HL-60 (cell line): ENCODE results near the gene DBNDD2.

Experiments used
- GABPA ChIP-seq: IDR thresholded peaks from 2 replicates; pipeline ENCODE4 v1.6.1; 2012; ENCODE audit warnings: low read depth
- POLR2AphosphoS5 ChIP-seq: IDR thresholded peaks from 2 replicates; pipeline ENCODE4 v1.6.1; 2012; ENCODE audit warnings: low read depth
- REST ChIP-seq: IDR thresholded peaks from 2 replicates; pipeline ENCODE4 v1.6.1; 2012; ENCODE audit warnings: low read depth; ENCODE audit not compliant: insufficient replicate concordance
- SPI1 ChIP-seq: IDR thresholded peaks from 2 replicates; pipeline ENCODE4 v1.6.1; 2012; ENCODE audit warnings: low read depth, mild to moderate bottlenecking, borderline replicate concordance
- TF ChIP-seq, protein P1 (sequence below): IDR thresholded peaks from one replicate; pipeline ENCODE4 v1.5.1; 2011; ENCODE audit warnings: low read length, control low read depth, inconsistent platforms; ENCODE audit not compliant: insufficient read depth

- TF ChIP-seq, protein P1, sequence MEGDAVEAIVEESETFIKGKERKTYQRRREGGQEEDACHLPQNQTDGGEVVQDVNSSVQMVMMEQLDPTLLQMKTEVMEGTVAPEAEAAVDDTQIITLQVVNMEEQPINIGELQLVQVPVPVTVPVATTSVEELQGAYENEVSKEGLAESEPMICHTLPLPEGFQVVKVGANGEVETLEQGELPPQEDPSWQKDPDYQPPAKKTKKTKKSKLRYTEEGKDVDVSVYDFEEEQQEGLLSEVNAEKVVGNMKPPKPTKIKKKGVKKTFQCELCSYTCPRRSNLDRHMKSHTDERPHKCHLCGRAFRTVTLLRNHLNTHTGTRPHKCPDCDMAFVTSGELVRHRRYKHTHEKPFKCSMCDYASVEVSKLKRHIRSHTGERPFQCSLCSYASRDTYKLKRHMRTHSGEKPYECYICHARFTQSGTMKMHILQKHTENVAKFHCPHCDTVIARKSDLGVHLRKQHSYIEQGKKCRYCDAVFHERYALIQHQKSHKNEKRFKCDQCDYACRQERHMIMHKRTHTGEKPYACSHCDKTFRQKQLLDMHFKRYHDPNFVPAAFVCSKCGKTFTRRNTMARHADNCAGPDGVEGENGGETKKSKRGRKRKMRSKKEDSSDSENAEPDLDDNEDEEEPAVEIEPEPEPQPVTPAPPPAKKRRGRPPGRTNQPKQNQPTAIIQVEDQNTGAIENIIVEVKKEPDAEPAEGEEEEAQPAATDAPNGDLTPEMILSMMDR = no peak
- TF ChIP-seq POLR2AphosphoS5 = no peak
- no peak for TF ChIP-seq GABPA
- TF ChIP-seq REST = no peak
- TF ChIP-seq SPI1 = peak; percentile 54; the same call in 1 of the 2 replicates
These were observed 641 bp downstream of the DBNDD2 start for GRCh38 chr20:45408646-45409213.
